ENCODE results near the gene CLDN10. TPM values are rescaled to one million over a fixed set of nuclear protein-coding genes. Genes with fewer than 3 reads are reported as not detected.
"Not testable (repeated sequence)": the region's sequence is repeated elsewhere in the genome, so short reads cannot be mapped to it uniquely, and the experiment has no call there.

Gene CLDN10
- total RNA-seq, 1 donor from 2014 or later, result 13.6 TPM

- peaks cover 0 to 5% (median 0%) of the 10 kb centered on the region in 3 donors for H3K27me3 ChIP-seq (ENCODE audit: control insufficient read depth in 3 of 3, insufficient read depth in 3 of 3, low read length in 3 of 3)
- H3K9me3 ChIP-seq (ENCODE audit: control insufficient read depth in 3 of 3, low read length in 3 of 3), result no peaks in the 10 kb centered on the region
- H3K4me3 ChIP-seq (ENCODE audit: low read length in 3 of 3), result no peak overlapping the region
- H3K9ac ChIP-seq (ENCODE audit: low read depth in 1 of 3, low read length in 3 of 3), result no peak overlapping the region
- no peaks in the 10 kb centered on the region for H3K36me3 ChIP-seq (ENCODE audit: control insufficient read depth in 3 of 3, insufficient read depth in 3 of 3, low read length in 3 of 3)
- H3K4me1 ChIP-seq (ENCODE audit: control insufficient read depth in 3 of 3, insufficient read depth in 3 of 3, low read length in 3 of 3), result no peaks in the 10 kb centered on the region
- H3K27ac ChIP-seq (ENCODE audit: low read depth, low read length), result no peak overlapping the region
Observed at GRCh38 chr13:95512957-95513356, 39.6 kb upstream of the CLDN10 start.

- not testable (repeated sequence) for H3K4me3 ChIP-seq (ENCODE audit: low read length in 3 of 3); H3K9ac ChIP-seq (ENCODE audit: low read depth in 1 of 3, low read length in 3 of 3); H3K9me3 ChIP-seq (ENCODE audit: control insufficient read depth in 3 of 3, low read length in 3 of 3); H3K27ac ChIP-seq (ENCODE audit: low read depth, low read length); H3K4me1 ChIP-seq (ENCODE audit: control insufficient read depth in 3 of 3, insufficient read depth in 3 of 3, low read length in 3 of 3); H3K27me3 ChIP-seq (ENCODE audit: control insufficient read depth in 3 of 3, insufficient read depth in 3 of 3, low read length in 3 of 3); H3K36me3 ChIP-seq (ENCODE audit: control insufficient read depth in 3 of 3, insufficient read depth in 3 of 3, low read length in 3 of 3)
Observed at GRCh38 chr13:95515606-95516005, 36.9 kb upstream of the CLDN10 start.

- no peaks in the 10 kb centered on the region for H3K9me3 ChIP-seq (ENCODE audit: control insufficient read depth in 3 of 3, low read length in 3 of 3)
- H3K4me1 ChIP-seq (ENCODE audit: control insufficient read depth in 3 of 3, insufficient read depth in 3 of 3, low read length in 3 of 3), result no peaks in the 10 kb centered on the region
- no peaks in the 10 kb centered on the region for H3K36me3 ChIP-seq (ENCODE audit: control insufficient read depth in 3 of 3, insufficient read depth in 3 of 3, low read length in 3 of 3)
- H3K4me3 ChIP-seq (ENCODE audit: low read length in 3 of 3), result no peak overlapping the region
- no peak overlapping the region for H3K9ac ChIP-seq (ENCODE audit: low read depth in 1 of 3, low read length in 3 of 3)
- H3K27ac ChIP-seq (ENCODE audit: low read depth, low read length), result no peak overlapping the region
- peaks cover 0 to 5% (median 0%) of the 10 kb centered on the region in 3 donors for H3K27me3 ChIP-seq (ENCODE audit: control insufficient read depth in 3 of 3, insufficient read depth in 3 of 3, low read length in 3 of 3)
Observed at GRCh38 chr13:95516021-95516420, 36.5 kb upstream of the CLDN10 start.

- Histone ChIP-seq H3K9me3 (ENCODE audit: control insufficient read depth in 3 of 3, low read length in 3 of 3) (no peaks in the 10 kb centered on the region), H3K4me3 (ENCODE audit: low read length in 3 of 3) (no peak overlapping the region), H3K27ac (ENCODE audit: low read depth, low read length) (no peak overlapping the region), H3K36me3 (ENCODE audit: control insufficient read depth in 3 of 3, insufficient read depth in 3 of 3, low read length in 3 of 3) (no peaks in the 10 kb centered on the region), H3K9ac (ENCODE audit: low read depth in 1 of 3, low read length in 3 of 3) (no peak overlapping the region), H3K4me1 (ENCODE audit: control insufficient read depth in 3 of 3, insufficient read depth in 3 of 3, low read length in 3 of 3) (no peaks in the 10 kb centered on the region), H3K27me3 (ENCODE audit: control insufficient read depth in 3 of 3, insufficient read depth in 3 of 3, low read length in 3 of 3) (peaks cover 0 to 5% (median 0%) of the 10 kb centered on the region in 3 donors)
Observed at GRCh38 chr13:95516492-95516891, 36.0 kb upstream of the CLDN10 start.

GRCh38 chr13:95523598-95523997 lies 28.9 kb upstream of the CLDN10 start:
- Histone ChIP-seq H3K4me1 (ENCODE audit: control insufficient read depth in 3 of 3, insufficient read depth in 3 of 3, low read length in 3 of 3) (no peaks in the 10 kb centered on the region), H3K9ac (ENCODE audit: low read depth in 1 of 3, low read length in 3 of 3) (no peak overlapping the region), H3K27me3 (ENCODE audit: control insufficient read depth in 3 of 3, insufficient read depth in 3 of 3, low read length in 3 of 3) (no peaks in the 10 kb centered on the region), H3K9me3 (ENCODE audit: control insufficient read depth in 3 of 3, low read length in 3 of 3) (no peaks in the 10 kb centered on the region), H3K36me3 (ENCODE audit: control insufficient read depth in 3 of 3, insufficient read depth in 3 of 3, low read length in 3 of 3) (no peaks in the 10 kb centered on the region), H3K27ac (ENCODE audit: low read depth, low read length) (no peak overlapping the region), H3K4me3 (ENCODE audit: low read length in 3 of 3) (no peak overlapping the region)

- Histone ChIP-seq H3K9ac (ENCODE audit: low read depth in 1 of 3, low read length in 3 of 3) (no peak overlapping the region), H3K27me3 (ENCODE audit: control insufficient read depth in 3 of 3, insufficient read depth in 3 of 3, low read length in 3 of 3) (no peaks in the 10 kb centered on the region), H3K27ac (ENCODE audit: low read depth, low read length) (no peak overlapping the region), H3K9me3 (ENCODE audit: control insufficient read depth in 3 of 3, low read length in 3 of 3) (no peaks in the 10 kb centered on the region), H3K4me3 (ENCODE audit: low read length in 3 of 3) (no peak overlapping the region), H3K36me3 (ENCODE audit: control insufficient read depth in 3 of 3, insufficient read depth in 3 of 3, low read length in 3 of 3) (no peaks in the 10 kb centered on the region), H3K4me1 (ENCODE audit: control insufficient read depth in 3 of 3, insufficient read depth in 3 of 3, low read length in 3 of 3) (no peaks in the 10 kb centered on the region)
Observed at GRCh38 chr13:95524264-95524901, 28.1 kb upstream of the CLDN10 start.

- Histone ChIP-seq H3K27ac (ENCODE audit: low read depth, low read length) (no peak overlapping the region), H3K9me3 (ENCODE audit: control insufficient read depth in 3 of 3, low read length in 3 of 3) (no peaks in the 10 kb centered on the region), H3K36me3 (ENCODE audit: control insufficient read depth in 3 of 3, insufficient read depth in 3 of 3, low read length in 3 of 3) (no peaks in the 10 kb centered on the region)
Observed at GRCh38 chr13:95527955-95528354, 24.6 kb upstream of the CLDN10 start.

GRCh38 chr13:95530178-95530577 lies 22.3 kb upstream of the CLDN10 start:
- Histone ChIP-seq H3K27me3 (ENCODE audit: control insufficient read depth in 3 of 3, insufficient read depth in 3 of 3, low read length in 3 of 3) (no peaks in the 10 kb centered on the region), H3K9me3 (ENCODE audit: control insufficient read depth in 3 of 3, low read length in 3 of 3) (no peaks in the 10 kb centered on the region), H3K36me3 (ENCODE audit: control insufficient read depth in 3 of 3, insufficient read depth in 3 of 3, low read length in 3 of 3) (no peaks in the 10 kb centered on the region), H3K27ac (ENCODE audit: low read depth, low read length) (no peak overlapping the region), H3K4me1 (ENCODE audit: control insufficient read depth in 3 of 3, insufficient read depth in 3 of 3, low read length in 3 of 3) (no peaks in the 10 kb centered on the region), H3K9ac (ENCODE audit: low read depth in 1 of 3, low read length in 3 of 3) (no peak overlapping the region), H3K4me3 (ENCODE audit: low read length in 3 of 3) (no peak overlapping the region)

More at GRCh38 chr13:95527955-95528354, 24.6 kb upstream of the CLDN10 start:
- Histone ChIP-seq H3K4me3 (ENCODE audit: low read length in 3 of 3) (no peak overlapping the region), H3K27me3 (ENCODE audit: control insufficient read depth in 3 of 3, insufficient read depth in 3 of 3, low read length in 3 of 3) (no peaks in the 10 kb centered on the region), H3K9ac (ENCODE audit: low read depth in 1 of 3, low read length in 3 of 3) (no peak overlapping the region), H3K4me1 (ENCODE audit: control insufficient read depth in 3 of 3, insufficient read depth in 3 of 3, low read length in 3 of 3) (no peaks in the 10 kb centered on the region)

GRCh38 chr13:95533545-95534160 lies 18.9 kb upstream of the CLDN10 start:
- H3K36me3 ChIP-seq (ENCODE audit: control insufficient read depth in 3 of 3, insufficient read depth in 3 of 3, low read length in 3 of 3), result no peaks in the 10 kb centered on the region
- H3K9ac ChIP-seq (ENCODE audit: low read depth in 1 of 3, low read length in 3 of 3), result no peak overlapping the region
- no peaks in the 10 kb centered on the region for H3K9me3 ChIP-seq (ENCODE audit: control insufficient read depth in 3 of 3, low read length in 3 of 3)
- no peak overlapping the region for H3K27ac ChIP-seq (ENCODE audit: low read depth, low read length)
- H3K27me3 ChIP-seq (ENCODE audit: control insufficient read depth in 3 of 3, insufficient read depth in 3 of 3, low read length in 3 of 3), result peaks cover 0 to 2% (median 0%) of the 10 kb centered on the region in 3 donors
- H3K4me1 ChIP-seq (ENCODE audit: control insufficient read depth in 3 of 3, insufficient read depth in 3 of 3, low read length in 3 of 3), result peaks cover 0 to 6% (median 0%) of the 10 kb centered on the region in 3 donors
- H3K4me3 ChIP-seq (ENCODE audit: low read length in 3 of 3), result no peak overlapping the region

- Histone ChIP-seq H3K27ac (ENCODE audit: low read depth, low read length) (no peak overlapping the region), H3K4me1 (ENCODE audit: control insufficient read depth in 3 of 3, insufficient read depth in 3 of 3, low read length in 3 of 3) (peaks cover 0 to 7% (median 0%) of the 10 kb centered on the region in 3 donors), H3K9ac (ENCODE audit: low read depth in 1 of 3, low read length in 3 of 3) (no peak overlapping the region), H3K36me3 (ENCODE audit: control insufficient read depth in 3 of 3, insufficient read depth in 3 of 3, low read length in 3 of 3) (no peaks in the 10 kb centered on the region), H3K4me3 (ENCODE audit: low read length in 3 of 3) (no peak overlapping the region), H3K9me3 (ENCODE audit: control insufficient read depth in 3 of 3, low read length in 3 of 3) (no peaks in the 10 kb centered on the region), H3K27me3 (ENCODE audit: control insufficient read depth in 3 of 3, insufficient read depth in 3 of 3, low read length in 3 of 3) (peaks cover 0 to 2% (median 0%) of the 10 kb centered on the region in 3 donors)
Observed at GRCh38 chr13:95535243-95535642, 17.3 kb upstream of the CLDN10 start.
